Rectal smooth muscle tissue (tissue), 1 donor: ENCODE results near the gene PASK.

Source experiments
- H3K27ac ChIP-seq: one replicate; pipeline ENCODE4 v1.7.0; 2013; ENCODE audit warnings: low read depth, low read length, inconsistent platforms
- H3K27me3 ChIP-seq: one replicate; pipeline ENCODE4 v1.7.0; 2013; ENCODE audit warnings: low read length; ENCODE audit not compliant: control insufficient read depth, insufficient read depth
- H3K36me3 ChIP-seq: one replicate; pipeline ENCODE4 v1.7.0; 2013; ENCODE audit warnings: low read length; ENCODE audit not compliant: control insufficient read depth, insufficient read depth
- H3K4me1 ChIP-seq: one replicate; pipeline ENCODE4 v1.7.0; 2013; ENCODE audit warnings: low read length; ENCODE audit not compliant: control insufficient read depth, insufficient read depth
- H3K4me3 ChIP-seq: one replicate; pipeline ENCODE4 v1.7.0; 2013; ENCODE audit warnings: low read length
- H3K9ac ChIP-seq: one replicate; pipeline ENCODE4 v1.7.0; 2013; ENCODE audit warnings: low read length

PASK gene

DNA sequence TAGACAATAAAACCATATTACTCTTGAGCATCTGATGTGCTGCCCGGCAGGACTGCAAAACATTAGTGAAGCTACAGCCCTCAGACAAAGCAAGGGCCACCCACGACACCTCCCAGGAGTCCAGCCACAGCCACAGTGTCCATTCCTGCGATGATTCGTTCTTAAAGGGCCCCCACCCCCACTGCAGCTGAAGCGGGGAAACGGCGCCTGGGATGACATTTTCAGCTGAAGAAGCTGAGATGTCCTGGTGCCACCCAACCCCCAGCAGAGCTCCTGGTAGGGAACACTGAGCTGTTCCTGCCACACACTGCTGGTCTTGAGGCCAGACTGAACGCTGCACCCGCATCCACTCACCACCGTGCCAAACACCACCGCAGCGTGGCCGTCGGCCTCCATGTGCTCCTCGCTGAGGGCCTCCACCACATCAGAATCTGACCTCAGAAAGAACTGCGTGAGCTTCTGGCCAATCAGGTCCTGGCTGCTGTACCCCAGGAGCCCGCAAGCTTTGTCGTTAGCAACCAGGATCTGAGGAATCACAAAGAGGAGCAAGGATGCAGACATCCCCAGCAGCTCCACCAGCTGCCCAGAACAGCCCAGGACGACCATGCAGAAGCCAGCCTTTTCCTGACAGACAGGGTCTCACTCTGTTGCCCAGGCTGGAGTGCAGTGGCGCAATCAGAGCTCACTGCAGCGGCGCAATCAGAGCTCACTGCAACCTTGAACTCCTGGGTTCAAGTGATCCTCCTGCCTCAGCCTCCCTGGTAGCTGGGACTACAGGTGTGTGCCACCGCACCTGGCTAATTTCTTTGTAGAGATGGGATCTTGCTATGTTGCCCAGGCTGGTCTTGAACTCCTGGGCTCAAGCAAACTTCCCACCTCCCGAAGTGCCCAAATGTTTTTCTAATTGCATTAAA lies 9.5 kb downstream of the PASK start:
- H3K27ac ChIP-seq: no peak overlapping the region
- no peaks in the 10 kb centered on the region for H3K27me3 ChIP-seq
- H3K4me3 ChIP-seq: no peak overlapping the region
- H3K9ac ChIP-seq: no peak overlapping the region
- no peaks in the 10 kb centered on the region for H3K4me1 ChIP-seq
- no peaks in the 10 kb centered on the region for H3K36me3 ChIP-seq

- no peak overlapping the region for H3K4me3 ChIP-seq
- no peak overlapping the region for H3K27ac ChIP-seq
- H3K27me3 ChIP-seq: no peaks in the 10 kb centered on the region
- H3K9ac ChIP-seq: no peak overlapping the region
- no peaks in the 10 kb centered on the region for H3K4me1 ChIP-seq
- no peaks in the 10 kb centered on the region for H3K36me3 ChIP-seq
These were observed 10.8 kb downstream of the PASK start for GRCh38 chr2:241138471-241138870.

- H3K36me3 ChIP-seq: no peaks in the 10 kb centered on the region
These were observed 11.7 kb downstream of the PASK start for GRCh38 chr2:241137276-241138190.

GRCh38 chr2:241136661-241137260 lies 12.5 kb downstream of the PASK start:
- no peak overlapping the region for H3K27ac ChIP-seq
- H3K4me1 ChIP-seq: no peaks in the 10 kb centered on the region
- H3K27me3 ChIP-seq: no peaks in the 10 kb centered on the region
- H3K36me3 ChIP-seq: no peaks in the 10 kb centered on the region
- H3K4me3 ChIP-seq: no peak overlapping the region
- H3K9ac ChIP-seq: no peak overlapping the region

More at GRCh38 chr2:241137276-241138190, 11.7 kb downstream of the PASK start:
- Histone ChIP-seq H3K27me3 (no peaks in the 10 kb centered on the region), H3K4me3 (no peak overlapping the region), H3K27ac (no peak overlapping the region), H3K4me1 (no peaks in the 10 kb centered on the region), H3K9ac (no peak overlapping the region)

DNA sequence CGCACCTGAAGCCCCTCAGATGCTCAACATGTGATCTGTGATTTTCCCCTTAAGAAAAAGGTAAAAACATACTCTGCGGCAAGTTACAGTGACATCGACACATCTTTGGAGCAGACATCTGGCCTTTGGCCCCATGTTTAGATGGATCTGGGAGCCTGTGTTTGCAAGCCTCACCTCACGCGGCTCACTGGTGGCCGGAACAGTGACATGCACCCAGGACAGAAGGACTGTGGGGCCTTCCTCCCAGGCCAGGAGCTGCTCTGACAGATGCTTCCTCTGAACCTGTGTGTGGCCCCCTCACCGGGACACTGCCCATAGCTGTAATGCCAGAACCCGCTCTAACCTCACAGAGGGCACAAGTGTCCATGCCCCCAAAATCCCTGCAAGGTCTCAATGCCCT lies 13.1 kb downstream of the PASK start:
- no peak overlapping the region for H3K9ac ChIP-seq
- no peaks in the 10 kb centered on the region for H3K36me3 ChIP-seq
- no peak overlapping the region for H3K4me3 ChIP-seq
- no peak overlapping the region for H3K27ac ChIP-seq
- H3K27me3 ChIP-seq: no peaks in the 10 kb centered on the region
- H3K4me1 ChIP-seq: no peaks in the 10 kb centered on the region

- Histone ChIP-seq H3K36me3 (no peaks in the 10 kb centered on the region), H3K4me1 (no peaks in the 10 kb centered on the region), H3K9ac (no peak overlapping the region), H3K4me3 (no peak overlapping the region), H3K27me3 (no peaks in the 10 kb centered on the region), H3K27ac (no peak overlapping the region)
These were observed 13.5 kb downstream of the PASK start for GRCh38 chr2:241135737-241136136.

- H3K9ac ChIP-seq: no peak overlapping the region
- no peaks in the 10 kb centered on the region for H3K36me3 ChIP-seq
- H3K4me1 ChIP-seq: no peaks in the 10 kb centered on the region
- no peak overlapping the region for H3K27ac ChIP-seq
- no peak overlapping the region for H3K4me3 ChIP-seq
- no peaks in the 10 kb centered on the region for H3K27me3 ChIP-seq
These were observed 14.6 kb downstream of the PASK start for GRCh38 chr2:241134711-241135110.

GRCh38 chr2:241133436-241133820 lies 15.8 kb downstream of the PASK start:
- H3K4me1 ChIP-seq: no peaks in the 10 kb centered on the region
- no peak overlapping the region for H3K9ac ChIP-seq
- H3K27ac ChIP-seq: no peak overlapping the region
- H3K4me3 ChIP-seq: no peak overlapping the region
- H3K36me3 ChIP-seq: no peaks in the 10 kb centered on the region
- no peaks in the 10 kb centered on the region for H3K27me3 ChIP-seq

DNA sequence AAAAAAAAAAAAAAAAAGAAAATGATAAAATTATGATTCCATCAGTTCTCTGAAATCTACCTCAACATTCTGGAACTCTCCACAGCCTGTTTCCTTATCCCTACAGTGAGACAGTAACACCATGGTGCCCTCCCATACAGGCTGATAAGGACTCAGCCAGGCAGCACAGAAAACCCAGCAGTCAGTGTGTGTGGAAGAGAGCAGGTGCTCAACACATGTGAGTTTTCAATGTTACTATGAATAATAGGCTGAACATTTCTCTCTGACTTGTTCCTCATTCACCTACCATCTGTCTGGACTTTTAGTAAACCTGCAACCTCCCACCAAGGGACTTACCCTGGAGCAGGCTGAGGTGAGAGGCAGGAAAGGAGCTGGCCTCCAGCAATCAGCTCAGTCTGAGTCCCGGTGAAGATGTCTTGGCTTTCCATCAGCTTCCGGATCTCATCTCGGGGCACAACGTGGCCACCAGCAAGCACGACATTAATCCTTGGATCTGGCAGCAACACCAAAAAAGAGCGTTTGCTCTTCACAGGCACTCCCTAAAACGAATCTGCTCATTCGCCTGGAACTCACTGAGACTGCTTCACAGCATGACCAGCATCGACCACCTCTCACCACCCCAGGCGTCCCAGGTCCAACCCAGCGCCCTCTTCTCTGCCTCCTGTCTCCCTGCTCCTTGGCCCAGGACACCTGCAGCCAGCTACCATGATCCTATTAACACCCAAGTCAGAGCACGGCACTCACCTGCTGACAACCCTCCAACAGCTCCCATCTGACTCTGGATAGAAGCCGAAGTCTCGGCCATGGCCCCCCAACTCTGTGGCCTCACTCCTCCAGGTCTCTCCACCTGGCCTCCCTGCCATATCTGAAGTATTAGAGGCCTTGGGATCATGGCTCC lies 16.5 kb downstream of the PASK start:
- H3K27me3 ChIP-seq: no peaks in the 10 kb centered on the region
- no peak overlapping the region for H3K27ac ChIP-seq
- H3K4me1 ChIP-seq: no peaks in the 10 kb centered on the region
- H3K36me3 ChIP-seq: no peaks in the 10 kb centered on the region
- no peak overlapping the region for H3K9ac ChIP-seq
- H3K4me3 ChIP-seq: no peak overlapping the region

DNA sequence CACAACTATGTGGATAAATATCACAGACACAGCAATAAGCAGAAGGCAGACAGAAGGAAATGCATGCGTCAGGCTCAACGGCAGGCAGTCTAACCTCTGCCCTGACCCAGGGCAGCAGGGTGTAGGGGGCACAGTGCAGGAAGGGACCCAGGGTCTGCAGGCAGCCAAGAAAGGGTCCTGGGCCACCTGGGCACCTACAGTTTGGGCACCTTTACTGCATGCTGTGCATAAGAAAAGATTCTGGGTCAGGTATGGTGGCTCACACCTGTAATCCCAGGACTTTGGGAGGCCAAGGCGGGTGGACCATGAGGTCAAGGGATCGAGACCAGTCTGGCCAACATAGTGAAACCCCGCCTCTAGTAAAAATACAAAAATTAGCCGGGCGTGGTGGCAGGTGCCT lies 17.7 kb downstream of the PASK start:
- Histone ChIP-seq H3K4me1 (no peaks in the 10 kb centered on the region), H3K27me3 (no peaks in the 10 kb centered on the region), H3K27ac (no peak overlapping the region), H3K9ac (no peak overlapping the region), H3K36me3 (no peaks in the 10 kb centered on the region), H3K4me3 (no peak overlapping the region)

DNA sequence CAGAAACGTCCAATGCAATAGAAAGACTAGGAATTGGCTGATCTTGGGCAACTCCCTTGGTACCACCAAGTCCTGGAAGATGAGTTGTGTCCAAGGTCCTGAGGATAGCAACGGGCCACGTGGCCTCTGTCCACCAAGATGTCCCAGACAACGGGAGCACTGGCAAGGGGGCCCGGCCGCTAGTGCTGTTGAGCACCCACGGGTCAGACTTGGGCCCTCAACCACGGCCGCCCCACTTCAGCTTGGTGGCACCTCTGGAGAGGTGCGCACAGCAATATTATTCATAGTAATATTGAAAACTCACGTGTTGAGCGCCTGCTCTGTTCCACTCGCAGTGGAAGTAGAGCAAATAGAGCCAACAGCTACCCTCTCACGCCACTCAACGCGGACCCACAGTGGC lies 19.0 kb downstream of the PASK start:
- Histone ChIP-seq H3K9ac (no peak overlapping the region), H3K4me3 (no peak overlapping the region), H3K4me1 (no peaks in the 10 kb centered on the region), H3K27ac (no peak overlapping the region), H3K36me3 (no peaks in the 10 kb centered on the region), H3K27me3 (no peaks in the 10 kb centered on the region)
